Type B pancreatic cell (in vitro differentiated cells): ENCODE results near the gene PCDH15. TPM values are rescaled to one million over a fixed set of nuclear protein-coding genes. Genes with fewer than 3 reads are reported as not detected.

Experiments used
- DNase-seq: peaks from one replicate; pipeline ENCODE4 v3.0.0; 2021; ENCODE audit warnings: mixed read lengths; ENCODE audit not compliant: unreplicated experiment; ENCODE audit errors: extremely low spot score
- H3K27ac Mint-ChIP-seq: 2 replicates; pipeline ENCODE4 v1.8.0; 2021; ENCODE audit warnings: mild to moderate bottlenecking, mixed read lengths
- H3K27me3 Mint-ChIP-seq: 2 replicates; pipeline ENCODE4 v1.8.0; 2021; ENCODE audit warnings: mixed read lengths
- H3K36me3 Mint-ChIP-seq: 2 replicates; pipeline ENCODE4 v1.8.0; 2021; ENCODE audit warnings: mixed read lengths
- H3K4me1 Mint-ChIP-seq: one replicate; pipeline ENCODE4 v1.8.0; 2021; ENCODE audit warnings: mixed read lengths; ENCODE audit not compliant: unreplicated experiment
- H3K4me3 Mint-ChIP-seq: 2 replicates; pipeline ENCODE4 v1.8.0; 2021; ENCODE audit warnings: mild to moderate bottlenecking, mixed read lengths
- H3K9me3 Mint-ChIP-seq: 2 replicates; pipeline ENCODE4 v1.8.0; 2021; ENCODE audit warnings: mixed read lengths
- microRNA-seq: library from miRNA; unstranded; fragments of <30 nt; microRNA quantifications from one replicate; pipeline ENCODE4, GENCODE V29; 2020
- total RNA-seq: library from RNA; stranded (reverse); gene quantifications from 2 replicates; pipeline ENCODE4 v1.2.1, GENCODE V29; 2021; ENCODE audit warnings: low replicate concordance
- TF ChIP-seq, protein P1 (sequence below): fragments of 200-600 bp; sonication (generic); conservative IDR thresholded peaks from 2 replicates; pipeline ENCODE4 v1.5.0; 2021; ENCODE audit warnings: antibody characterized with exemption, mild to moderate bottlenecking

PCDH15 gene
- total RNA-seq, 1 donor from 2014 or later, result 3.5 TPM

DNA sequence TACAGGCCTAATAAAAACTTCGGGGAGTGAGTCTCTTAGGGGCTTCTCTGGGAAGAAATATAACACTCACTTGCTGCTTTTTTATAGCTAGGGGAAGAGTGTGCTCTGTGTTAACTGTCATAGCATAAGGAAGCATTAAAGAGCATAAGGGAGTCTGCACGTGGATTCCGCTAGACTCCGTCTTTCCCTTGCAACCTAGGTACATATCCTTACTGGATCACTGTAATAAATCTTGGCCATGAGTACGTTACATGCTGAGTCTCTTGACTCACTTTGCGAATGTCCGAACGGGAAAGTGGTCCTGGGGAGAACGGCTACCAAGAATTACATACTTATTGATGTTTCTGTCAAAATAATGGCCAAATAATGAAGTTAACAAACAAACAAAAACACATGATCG lies 1029.3 kb downstream of the PCDH15 start:
- no peak for DNase-seq
- Mint-ChIP-seq H3K9me3 (no peaks in the 10 kb centered on the region), H3K27ac (no peak overlapping the region), H3K27me3 (no peaks in the 10 kb centered on the region), H3K36me3 (no peaks in the 10 kb centered on the region), H3K4me3 (no peak overlapping the region), H3K4me1 (peaks cover 3% of the 10 kb centered on the region)
- TF ChIP-seq, protein P1, sequence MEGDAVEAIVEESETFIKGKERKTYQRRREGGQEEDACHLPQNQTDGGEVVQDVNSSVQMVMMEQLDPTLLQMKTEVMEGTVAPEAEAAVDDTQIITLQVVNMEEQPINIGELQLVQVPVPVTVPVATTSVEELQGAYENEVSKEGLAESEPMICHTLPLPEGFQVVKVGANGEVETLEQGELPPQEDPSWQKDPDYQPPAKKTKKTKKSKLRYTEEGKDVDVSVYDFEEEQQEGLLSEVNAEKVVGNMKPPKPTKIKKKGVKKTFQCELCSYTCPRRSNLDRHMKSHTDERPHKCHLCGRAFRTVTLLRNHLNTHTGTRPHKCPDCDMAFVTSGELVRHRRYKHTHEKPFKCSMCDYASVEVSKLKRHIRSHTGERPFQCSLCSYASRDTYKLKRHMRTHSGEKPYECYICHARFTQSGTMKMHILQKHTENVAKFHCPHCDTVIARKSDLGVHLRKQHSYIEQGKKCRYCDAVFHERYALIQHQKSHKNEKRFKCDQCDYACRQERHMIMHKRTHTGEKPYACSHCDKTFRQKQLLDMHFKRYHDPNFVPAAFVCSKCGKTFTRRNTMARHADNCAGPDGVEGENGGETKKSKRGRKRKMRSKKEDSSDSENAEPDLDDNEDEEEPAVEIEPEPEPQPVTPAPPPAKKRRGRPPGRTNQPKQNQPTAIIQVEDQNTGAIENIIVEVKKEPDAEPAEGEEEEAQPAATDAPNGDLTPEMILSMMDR, result no peak

DNA sequence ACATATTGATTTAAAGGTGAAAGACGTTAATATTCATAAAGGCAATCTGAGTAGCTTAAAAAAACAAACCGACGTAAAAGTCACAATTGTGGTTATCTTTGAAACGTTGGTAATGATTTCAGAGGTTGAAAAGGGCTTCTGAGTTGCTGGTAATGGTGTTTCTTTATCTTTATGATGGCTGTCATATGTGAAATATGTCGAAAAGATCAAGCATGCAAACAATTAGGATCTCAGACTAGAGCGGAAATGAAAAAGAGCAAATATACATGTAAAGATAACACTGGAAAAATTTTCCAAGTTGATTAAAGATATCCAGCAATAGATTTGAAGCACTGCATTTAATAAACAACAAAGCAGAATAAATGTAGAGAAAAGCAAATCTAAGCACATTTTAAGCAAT lies 1030.1 kb downstream of the PCDH15 start:
- Mint-ChIP-seq H3K27me3 (no peaks in the 10 kb centered on the region), H3K36me3 (no peaks in the 10 kb centered on the region), H3K4me1 (peaks cover 3% of the 10 kb centered on the region), H3K27ac (no peak overlapping the region), H3K4me3 (no peak overlapping the region), H3K9me3 (no peaks in the 10 kb centered on the region)
- no peak for DNase-seq
- TF ChIP-seq, protein P1, result no peak

DNA sequence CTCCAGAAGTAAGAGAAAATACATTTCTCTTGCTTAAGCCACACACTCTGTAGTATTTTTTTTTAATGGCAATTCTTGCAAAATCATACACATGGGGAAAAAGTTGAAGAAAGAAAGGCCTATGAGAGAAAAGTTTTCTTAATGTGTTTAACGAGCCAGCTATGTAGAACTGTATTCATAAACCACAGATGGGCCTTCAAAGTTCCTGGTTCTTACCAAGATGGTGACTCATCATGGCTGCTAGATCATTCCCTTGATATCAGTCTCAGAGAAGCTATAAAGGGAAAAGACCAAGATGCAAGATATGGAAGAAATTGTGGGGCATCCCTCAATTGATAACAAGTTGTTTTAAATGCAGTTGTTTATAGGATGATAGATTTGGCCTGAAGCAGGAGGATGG lies 1035.7 kb downstream of the PCDH15 start:
- H3K4me3 Mint-ChIP-seq, result no peak overlapping the region
- H3K27ac Mint-ChIP-seq, result no peak overlapping the region
- no peak for DNase-seq
- no peaks in the 10 kb centered on the region for H3K36me3 Mint-ChIP-seq
- TF ChIP-seq, protein P1, result no peak
- no peaks in the 10 kb centered on the region for H3K27me3 Mint-ChIP-seq
- no peaks in the 10 kb centered on the region for H3K9me3 Mint-ChIP-seq
- H3K4me1 Mint-ChIP-seq, result no peaks in the 10 kb centered on the region

DNA sequence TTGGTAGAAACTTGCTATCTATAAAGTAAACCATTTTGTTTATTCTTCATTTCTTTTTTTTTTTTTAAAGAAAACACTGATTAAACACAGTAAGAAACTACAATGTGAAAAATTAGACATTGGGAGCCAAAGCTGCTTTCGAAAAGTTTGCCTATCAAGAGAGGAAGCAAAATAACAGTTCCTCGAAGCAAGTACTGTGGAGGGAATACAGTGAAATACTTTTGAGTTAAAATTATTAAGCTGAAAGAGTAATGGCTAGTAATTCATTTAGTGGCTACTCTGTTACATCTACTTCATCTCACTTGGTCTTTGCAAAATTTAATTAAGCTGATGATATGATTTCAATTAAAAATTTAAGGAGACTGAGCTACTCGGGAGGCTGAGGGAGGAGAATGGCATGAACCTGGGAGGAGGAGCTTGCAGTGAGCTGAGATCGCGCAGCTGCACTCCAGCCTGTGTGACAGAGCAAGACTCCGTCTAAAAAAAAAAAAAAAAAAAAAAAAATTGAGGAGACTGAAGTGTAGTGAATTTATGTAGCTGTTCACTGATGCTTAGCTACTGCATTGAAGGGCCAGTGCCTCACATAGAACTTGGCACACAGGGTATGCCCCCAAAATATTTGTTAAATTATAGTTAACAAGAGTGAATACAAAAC lies 1046.3 kb downstream of the PCDH15 start:
- Mint-ChIP-seq H3K36me3 (no peaks in the 10 kb centered on the region), H3K27me3 (no peaks in the 10 kb centered on the region), H3K4me1 (no peaks in the 10 kb centered on the region), H3K9me3 (no peaks in the 10 kb centered on the region), H3K4me3 (peak overlapping the region; percentile 58), H3K27ac (no peak overlapping the region)
- TF ChIP-seq, protein P1, result no peak
- no peak for DNase-seq

Small RNA genes within 50 kb of the gene (microRNA-seq; reads per million reads assigned to microRNA genes)
- not detected for gene MIR548F1
